ENCODE measurements around the gene CNKSR1. TPM values are rescaled to one million over a fixed set of nuclear protein-coding genes. Genes with fewer than 3 reads are reported as not detected.

Gene CNKSR1
- total RNA-seq, 1 donor from 2014 or later: 50.2 TPM

DNA sequence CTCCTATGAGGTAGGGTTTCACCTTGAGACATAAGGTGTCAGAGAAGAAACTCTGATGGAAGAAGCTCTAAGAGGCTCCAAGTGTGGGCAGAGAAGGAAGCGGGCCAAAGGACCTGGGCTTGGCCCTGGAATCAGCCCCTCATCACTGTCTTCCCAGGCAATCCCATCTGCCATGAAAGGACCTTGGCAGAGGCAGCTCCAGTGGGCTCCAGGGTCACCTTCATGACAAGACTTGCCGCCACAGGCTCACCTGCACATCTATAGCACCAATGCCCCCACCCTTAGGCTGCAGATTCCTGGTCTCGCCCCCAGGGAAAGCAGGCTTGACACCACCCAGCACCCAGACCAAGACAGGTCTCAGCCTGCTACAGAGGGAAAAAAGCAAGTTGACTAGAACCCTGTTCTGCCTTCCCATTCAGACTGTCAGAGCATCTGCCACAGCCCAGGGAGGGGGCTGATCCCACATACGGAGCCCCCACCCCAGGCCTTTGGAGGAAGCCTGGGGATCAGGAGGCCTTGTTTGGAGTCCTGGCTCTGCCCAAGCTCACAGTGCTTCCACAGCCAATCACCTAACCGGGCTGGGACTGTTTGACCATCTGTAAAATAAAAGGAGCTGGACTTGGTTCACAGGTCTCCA, 18.9 kb upstream of the CNKSR1 start:
- Mint-ChIP-seq H3K27ac (no peak overlapping the region), H3K9me3 (no peaks in the 10 kb centered on the region), H3K36me3 (no peaks in the 10 kb centered on the region), H3K4me1 (peaks cover 53% of the 10 kb centered on the region), H3K4me3 (peak overlapping the region; percentile 55), H3K27me3 (ENCODE audit: low read depth) (peaks cover 6% of the 10 kb centered on the region)
- DNase-seq (ENCODE audit: low spot score in 2 of 2, unreplicated experiment in 2 of 2): no peak
- TF ChIP-seq CTCF (IDR thresholded peaks at IDR 0.05; ENCODE audit: unreplicated experiment): no peak

DNA sequence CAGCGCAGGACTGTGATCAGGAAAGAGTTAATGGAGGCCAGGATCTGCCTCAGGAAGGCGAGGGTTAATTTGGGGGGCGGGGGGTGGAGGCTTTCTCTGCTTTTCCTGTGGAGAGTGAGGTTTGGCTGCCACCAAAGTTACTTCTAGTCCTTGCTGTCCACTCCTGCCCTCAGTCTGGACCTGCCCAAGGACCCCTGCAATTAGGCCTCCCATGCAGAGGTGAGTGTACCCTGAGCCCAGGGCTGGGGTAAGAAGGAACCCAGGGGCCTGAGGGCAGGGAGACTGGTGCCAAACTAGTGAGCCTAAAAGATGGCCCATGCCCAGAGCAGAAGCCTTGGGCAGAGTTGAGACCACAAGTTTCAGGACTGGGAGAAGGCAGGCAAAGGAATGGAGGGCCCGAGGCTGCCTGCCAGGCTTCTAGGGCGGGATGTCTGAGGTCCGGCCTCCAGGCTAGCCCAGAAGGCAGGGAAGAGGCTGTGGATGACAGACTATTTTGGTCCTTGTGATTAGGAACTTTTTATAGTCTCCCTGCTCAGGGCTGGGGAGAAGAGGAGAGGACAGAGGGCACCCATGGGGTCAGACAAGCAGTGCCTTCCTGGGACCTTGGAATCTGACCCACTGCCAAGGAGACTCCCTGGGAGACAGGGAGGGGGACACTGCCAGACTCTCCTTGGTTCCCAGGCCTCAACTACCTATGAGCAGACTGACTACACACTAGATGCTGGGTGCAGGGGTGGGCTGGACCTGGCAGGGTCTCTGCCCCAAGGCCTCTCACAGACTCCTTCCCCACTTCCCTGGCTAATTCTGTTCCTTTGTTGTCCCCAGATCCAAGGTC, 18.2 kb upstream of the CNKSR1 start, which contains the start of gene FAM110D:
Gene FAM110D (plus strand): TSS at position 172 of the 835 bp plus-strand sequence. CDS start 2,213 bp downstream, outside the sequence.
- no peak for DNase-seq (ENCODE audit: low spot score in 2 of 2, unreplicated experiment in 2 of 2)
- Mint-ChIP-seq H3K9me3 (no peaks in the 10 kb centered on the region), H3K27ac (peak within 1 kb of the TSS; percentile 30), H3K4me3 (peak within 1 kb of the TSS; percentile 55), H3K27me3 (ENCODE audit: low read depth) (peaks cover 6% of the 10 kb centered on the region), H3K4me1 (peaks cover 52% of the 10 kb centered on the region), H3K36me3 (no peaks in the 10 kb centered on the region)
- TF ChIP-seq CTCF (IDR thresholded peaks at IDR 0.05; ENCODE audit: unreplicated experiment): no peak

GRCh38 chr1:26159743-26160039, 17.6 kb upstream of the CNKSR1 start:
- DNase-seq (ENCODE audit: low spot score in 2 of 2, unreplicated experiment in 2 of 2): no peak
- no peaks in the 10 kb centered on the region for H3K9me3 Mint-ChIP-seq
- H3K27me3 Mint-ChIP-seq (ENCODE audit: low read depth): peaks cover 6% of the 10 kb centered on the region
- H3K36me3 Mint-ChIP-seq: no peaks in the 10 kb centered on the region
- TF ChIP-seq CTCF (IDR thresholded peaks at IDR 0.05; ENCODE audit: unreplicated experiment): no peak
- peak overlapping the region; percentile 30 for H3K27ac Mint-ChIP-seq
- peak overlapping the region; percentile 55 for H3K4me3 Mint-ChIP-seq
- peaks cover 52% of the 10 kb centered on the region for H3K4me1 Mint-ChIP-seq

DNA sequence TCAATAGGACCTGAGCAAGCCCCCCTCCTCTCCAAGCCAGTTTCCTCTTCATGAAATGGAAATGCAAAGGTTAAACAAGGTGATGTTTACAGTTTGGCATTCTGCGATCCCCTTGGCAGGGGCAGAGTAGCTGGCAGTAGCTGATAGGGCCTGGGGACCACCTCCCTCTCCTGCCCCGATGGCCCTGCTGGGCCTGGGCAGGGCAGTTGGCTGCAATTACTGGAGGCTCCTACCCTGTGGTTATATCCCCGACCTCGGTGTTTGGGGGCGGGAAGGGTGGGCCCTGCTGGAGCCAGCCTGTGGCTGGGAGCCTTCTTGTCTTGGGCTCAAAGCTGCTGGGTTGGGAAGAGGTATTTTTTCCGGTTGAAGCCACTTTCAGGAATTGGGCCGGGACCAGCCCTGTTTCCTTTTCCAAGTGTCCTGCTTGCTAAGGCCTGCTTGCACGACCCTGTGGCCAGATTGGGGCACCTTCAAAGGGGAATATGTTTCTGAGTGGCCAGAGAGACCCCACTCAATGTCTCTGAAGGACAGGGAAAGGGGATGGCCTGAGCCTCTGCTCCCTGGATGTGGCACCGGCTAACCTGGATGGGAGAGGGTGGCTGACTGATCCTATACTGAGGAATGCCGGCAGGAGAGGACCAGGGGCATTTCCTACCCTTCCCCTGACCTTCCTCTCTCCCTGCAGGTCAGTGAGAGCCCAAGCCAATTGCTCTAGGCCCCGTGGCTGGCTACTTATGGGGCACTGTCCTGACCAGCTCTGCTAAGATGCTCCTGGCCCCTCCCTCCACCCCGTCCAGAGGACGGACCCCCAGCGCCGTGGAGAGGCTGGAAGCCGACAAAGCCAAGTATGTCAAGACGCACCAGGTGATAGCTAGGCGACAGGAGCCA, 16.5 kb upstream of the CNKSR1 start:
- Mint-ChIP-seq H3K4me3 (peak overlapping the region; percentile 59), H3K27me3 (ENCODE audit: low read depth) (peaks cover 6% of the 10 kb centered on the region), H3K4me1 (peaks cover 43% of the 10 kb centered on the region), H3K27ac (no peak overlapping the region), H3K9me3 (no peaks in the 10 kb centered on the region), H3K36me3 (no peaks in the 10 kb centered on the region)
- no peak for TF ChIP-seq CTCF (IDR thresholded peaks at IDR 0.05; ENCODE audit: unreplicated experiment)
- no peak for DNase-seq (ENCODE audit: low spot score in 2 of 2, unreplicated experiment in 2 of 2)

GRCh38 chr1:26161415-26162219, 15.7 kb upstream of the CNKSR1 start:
- TF ChIP-seq CTCF (IDR thresholded peaks at IDR 0.05; ENCODE audit: unreplicated experiment): no peak
- Mint-ChIP-seq H3K9me3 (no peaks in the 10 kb centered on the region), H3K4me3 (peak overlapping the region; percentile 65), H3K27ac (peak overlapping the region; percentile 83), H3K4me1 (peaks cover 36% of the 10 kb centered on the region), H3K36me3 (no peaks in the 10 kb centered on the region), H3K27me3 (ENCODE audit: low read depth) (peaks cover 6% of the 10 kb centered on the region)
- peak in 1 of 2 experiments; percentile 71 for DNase-seq (ENCODE audit: low spot score in 2 of 2, unreplicated experiment in 2 of 2)
